Neural cell (in vitro differentiated cells): Measurements from ENCODE around the gene SPP2.

ENCODE experiments used
- EP300 ChIP-seq: fragments of 450-650 bp; conservative IDR thresholded peaks from 2 replicates; pipeline ENCODE4 v1.6.1; 2014; ENCODE audit warnings: antibody characterized with exemption, mild to moderate bottlenecking, moderate library complexity; ENCODE audit not compliant: poor library complexity, severe bottlenecking
- EZH2 ChIP-seq: fragments of 200-600, 300-800 bp; shearing (Covaris generic), sonication (generic); IDR thresholded peaks from 2 replicates; pipeline ENCODE4 v1.6.1; 2014; ENCODE audit warnings: antibody characterized with exemption, low read length, borderline replicate concordance, mild to moderate bottlenecking; ENCODE audit not compliant: insufficient read depth, poor library complexity, severe bottlenecking
- MXI1 ChIP-seq: fragments of 450-650 bp; conservative IDR thresholded peaks from 2 replicates; pipeline ENCODE4 v1.6.1; 2014; ENCODE audit warnings: antibody characterized with exemption, mild to moderate bottlenecking; ENCODE audit not compliant: poor library complexity, severe bottlenecking
- POLR2AphosphoS5 ChIP-seq: IDR thresholded peaks from 2 replicates; pipeline ENCODE4 v1.6.1; 2012
- TF ChIP-seq, protein P1 (sequence below): fragments of 450-650 bp; IDR thresholded peaks from 2 replicates; pipeline ENCODE4 v1.5.1; 2014; ENCODE audit warnings: antibody characterized with exemption, mild to moderate bottlenecking, moderate library complexity; ENCODE audit not compliant: poor library complexity, severe bottlenecking

DNA sequence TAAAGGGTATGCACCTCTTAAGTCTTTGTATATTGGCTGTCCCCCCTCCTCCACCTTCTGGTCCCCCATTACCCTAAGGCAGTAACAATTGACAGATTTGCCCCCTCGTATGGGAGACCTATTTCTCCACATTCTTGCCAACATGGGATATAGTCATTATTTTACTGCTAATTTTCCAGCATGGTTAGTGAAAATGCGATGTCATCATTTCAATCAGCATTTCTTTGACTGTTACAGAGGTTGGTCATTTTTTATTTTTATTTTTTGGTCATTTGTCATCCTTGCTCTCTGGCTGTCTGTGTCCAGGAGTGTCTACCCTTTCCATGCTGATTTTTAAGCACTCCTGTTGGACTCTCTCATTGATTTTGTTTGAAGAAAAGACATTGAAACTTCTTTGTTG is 45.4 kb upstream of the SPP2 start:
- TF ChIP-seq EZH2: no peak
- TF ChIP-seq, protein P1, sequence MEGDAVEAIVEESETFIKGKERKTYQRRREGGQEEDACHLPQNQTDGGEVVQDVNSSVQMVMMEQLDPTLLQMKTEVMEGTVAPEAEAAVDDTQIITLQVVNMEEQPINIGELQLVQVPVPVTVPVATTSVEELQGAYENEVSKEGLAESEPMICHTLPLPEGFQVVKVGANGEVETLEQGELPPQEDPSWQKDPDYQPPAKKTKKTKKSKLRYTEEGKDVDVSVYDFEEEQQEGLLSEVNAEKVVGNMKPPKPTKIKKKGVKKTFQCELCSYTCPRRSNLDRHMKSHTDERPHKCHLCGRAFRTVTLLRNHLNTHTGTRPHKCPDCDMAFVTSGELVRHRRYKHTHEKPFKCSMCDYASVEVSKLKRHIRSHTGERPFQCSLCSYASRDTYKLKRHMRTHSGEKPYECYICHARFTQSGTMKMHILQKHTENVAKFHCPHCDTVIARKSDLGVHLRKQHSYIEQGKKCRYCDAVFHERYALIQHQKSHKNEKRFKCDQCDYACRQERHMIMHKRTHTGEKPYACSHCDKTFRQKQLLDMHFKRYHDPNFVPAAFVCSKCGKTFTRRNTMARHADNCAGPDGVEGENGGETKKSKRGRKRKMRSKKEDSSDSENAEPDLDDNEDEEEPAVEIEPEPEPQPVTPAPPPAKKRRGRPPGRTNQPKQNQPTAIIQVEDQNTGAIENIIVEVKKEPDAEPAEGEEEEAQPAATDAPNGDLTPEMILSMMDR: no peak
- no peak for TF ChIP-seq POLR2AphosphoS5
- TF ChIP-seq EP300: no peak
- TF ChIP-seq MXI1: no peak
